Activated CD8-positive, alpha-beta memory T cell treated with anti-CD3 and anti-CD28 coated beads for 4 hours (primary cell): ENCODE results near the gene C6orf120.

ENCODE experiments used
- DNase-seq, 2 donors: peaks; one replicate each; pipeline ENCODE4 v3.0.0-alpha.2; 2020; ENCODE audit warnings: low read depth in 2 of 2

The C6orf120 gene

DNA sequence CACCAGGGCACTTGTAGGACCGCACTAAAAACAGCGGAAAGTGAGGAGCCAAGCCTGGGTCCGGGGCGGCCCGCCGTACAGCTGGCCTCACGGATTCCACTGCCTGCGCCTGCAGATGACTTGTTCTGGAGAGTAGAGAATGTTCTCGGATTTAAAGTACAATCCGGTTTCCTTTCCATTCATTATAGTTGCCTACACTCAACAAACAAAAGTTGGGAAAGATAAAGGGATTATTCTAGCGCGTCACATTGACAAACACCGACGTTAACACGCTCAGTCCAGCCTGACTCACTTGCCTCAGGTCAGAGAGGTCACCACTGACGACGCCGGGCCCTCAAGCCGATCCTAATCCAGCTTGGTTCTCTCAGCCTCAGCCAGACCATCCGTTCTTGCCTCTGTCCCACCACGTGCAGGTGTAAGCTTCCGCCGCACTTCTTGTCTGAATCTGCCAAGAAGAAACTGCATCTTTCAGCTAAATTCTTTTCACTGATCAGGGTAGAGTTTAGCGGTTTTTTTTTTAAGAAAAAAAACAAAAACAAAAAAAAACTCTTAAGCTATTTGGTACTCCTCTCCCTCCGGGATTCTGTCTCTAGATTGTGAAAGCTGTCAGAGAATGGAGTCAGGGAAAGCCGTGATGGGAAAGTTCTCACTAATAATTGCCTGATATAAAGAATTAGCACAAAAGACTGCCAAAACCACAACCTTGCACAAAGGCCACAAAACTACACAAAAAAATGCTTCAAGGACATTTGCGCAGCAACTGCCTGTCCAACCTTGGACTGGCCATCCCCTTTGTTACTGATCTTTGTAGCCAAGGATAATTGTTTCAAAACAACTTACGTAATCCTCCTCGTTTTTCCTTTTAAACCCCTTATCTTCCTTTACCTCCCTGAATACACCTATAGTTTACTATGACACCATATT is 23.5 kb downstream of the C6orf120 start:
- DNase-seq, result no peak

DNA sequence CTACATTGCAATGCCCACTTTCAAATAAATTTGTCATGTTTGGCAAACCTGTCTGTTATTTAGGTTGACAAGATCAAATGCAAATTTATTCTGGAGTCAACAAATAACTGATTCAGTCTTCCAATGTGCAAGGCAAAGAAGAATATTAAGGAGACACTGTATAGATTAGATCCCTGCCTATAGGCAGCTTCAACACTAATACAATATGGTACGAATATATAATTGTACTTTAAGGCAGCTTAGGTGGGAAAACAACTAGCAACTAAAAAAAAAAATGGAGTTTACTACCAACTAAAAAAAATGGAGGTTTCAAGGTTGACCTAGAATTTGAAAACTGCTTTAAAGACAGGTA is 24.1 kb downstream of the C6orf120 start:
- no peak for DNase-seq

DNA sequence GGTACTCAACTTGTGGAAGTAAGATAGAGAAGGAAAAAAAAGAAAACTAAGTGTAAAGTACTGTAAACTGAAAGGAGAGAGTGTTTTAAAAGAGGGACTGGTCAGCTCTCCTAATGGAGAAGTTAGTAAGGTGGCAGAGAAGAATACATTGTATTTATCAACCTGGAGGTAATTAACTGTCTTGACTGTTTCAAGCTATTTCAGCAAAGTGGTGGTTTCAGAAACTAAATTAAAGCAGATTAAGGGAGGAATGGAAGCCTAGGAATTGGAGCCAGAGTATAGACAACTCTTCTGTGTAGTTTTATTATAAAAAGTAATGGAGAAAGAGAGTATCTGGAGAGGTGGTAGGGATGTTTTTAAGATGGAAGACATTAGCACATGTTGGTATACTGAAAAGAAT is 25.0 kb downstream of the C6orf120 start:
- DNase-seq, result no peak

DNA sequence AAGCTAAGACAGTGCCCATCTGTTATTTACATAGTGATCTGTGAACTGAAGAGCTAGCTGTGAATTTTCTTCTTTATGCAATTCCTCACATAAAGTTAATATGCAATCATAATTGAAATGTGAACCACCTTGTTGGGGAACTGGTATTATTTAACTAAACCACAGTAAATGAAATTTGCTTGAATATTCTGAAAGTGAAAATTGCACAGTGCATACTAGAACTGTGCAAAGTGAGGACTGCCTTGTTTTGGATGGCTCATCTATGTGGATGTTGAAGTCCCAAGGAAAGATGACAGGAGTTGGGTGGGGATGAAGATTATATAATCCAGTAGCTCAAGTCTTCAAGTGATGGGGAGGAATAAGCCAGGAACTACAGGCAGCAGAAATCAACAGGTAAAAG is 28.0 kb downstream of the C6orf120 start:
- DNase-seq, result no peak

DNA sequence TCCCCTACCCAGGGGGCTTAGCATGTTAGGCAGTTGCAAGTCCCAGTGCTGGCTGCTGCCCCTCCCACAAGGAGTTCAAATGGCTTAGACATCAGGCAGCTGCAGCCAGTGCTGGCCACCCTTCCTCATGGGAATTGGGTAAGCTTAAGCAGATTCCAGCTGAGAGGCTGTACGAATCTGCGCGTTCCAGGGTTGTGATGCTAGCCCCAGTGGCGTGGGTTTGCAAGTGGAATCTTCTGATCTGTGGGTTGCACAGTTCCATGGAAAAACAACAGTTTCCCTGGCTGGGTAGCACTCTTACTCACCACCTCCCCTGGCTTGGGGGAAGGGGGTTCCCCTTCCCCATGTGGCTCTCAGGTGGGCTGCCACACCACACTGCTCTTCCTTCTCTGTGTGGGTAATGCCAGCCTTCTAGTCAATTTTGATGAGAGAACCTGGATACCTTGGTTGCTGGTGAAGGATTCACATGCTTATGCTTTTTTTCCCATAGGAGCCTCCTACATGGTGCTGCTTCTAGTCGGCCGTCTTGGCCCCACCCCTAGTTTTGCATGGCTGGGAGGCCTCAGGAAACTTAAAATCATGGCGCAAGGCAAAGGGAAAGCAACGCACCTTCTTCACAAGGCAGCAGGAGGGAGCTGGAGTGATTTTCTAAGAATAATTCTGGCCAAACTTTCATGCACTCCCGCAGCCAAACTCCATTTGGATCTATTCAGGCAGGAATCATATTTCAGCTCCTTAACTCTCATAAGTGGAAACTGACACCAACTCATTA is 36.5 kb downstream of the C6orf120 start:
- DNase-seq, result no peak

DNA sequence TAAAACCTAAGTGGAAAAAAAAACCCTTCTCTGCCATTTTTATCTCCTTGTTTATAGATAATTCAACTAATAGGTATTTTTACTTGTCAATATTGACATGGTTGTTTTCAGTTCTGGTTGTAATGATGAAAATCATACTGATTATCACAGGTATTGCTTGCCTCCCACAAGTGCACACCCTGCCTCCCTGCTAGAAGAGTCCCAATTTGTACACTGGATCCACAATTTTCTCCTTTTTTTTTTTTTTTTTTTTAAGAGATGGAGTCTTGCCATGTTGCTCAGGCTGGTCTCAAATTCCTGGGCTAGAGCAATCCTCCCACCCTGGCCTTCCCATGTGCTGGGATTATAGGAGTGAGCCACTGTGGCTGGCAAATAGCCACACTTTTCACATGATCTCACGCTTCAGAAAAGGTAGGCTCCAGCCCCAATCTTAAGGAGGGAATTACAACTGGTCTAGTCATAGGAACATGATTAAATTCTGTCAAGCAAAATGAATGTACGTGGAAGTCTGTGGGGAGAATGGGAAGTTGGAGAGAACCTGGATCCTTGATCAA is 37.1 kb downstream of the C6orf120 start:
- no peak for DNase-seq

DNA sequence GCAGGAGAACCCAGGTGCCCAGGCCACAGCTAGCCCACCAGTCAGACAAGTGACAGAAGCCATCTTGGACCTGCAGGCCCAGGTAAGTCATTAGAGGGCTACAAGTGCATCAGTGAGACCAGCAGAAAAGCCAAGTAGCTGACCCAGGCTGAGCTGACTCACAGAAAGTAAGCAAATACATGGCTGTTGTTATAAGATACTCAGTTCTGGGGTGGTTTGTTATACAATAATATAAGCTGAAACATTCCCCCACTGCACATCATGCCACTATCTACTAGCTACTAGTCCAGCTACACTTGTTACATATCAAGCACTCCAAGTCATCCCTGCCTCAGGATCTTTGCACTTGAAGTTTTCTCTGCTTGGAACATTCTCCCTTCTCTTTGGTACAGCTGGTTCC is 39.4 kb downstream of the C6orf120 start:
- DNase-seq, result no peak

DNA sequence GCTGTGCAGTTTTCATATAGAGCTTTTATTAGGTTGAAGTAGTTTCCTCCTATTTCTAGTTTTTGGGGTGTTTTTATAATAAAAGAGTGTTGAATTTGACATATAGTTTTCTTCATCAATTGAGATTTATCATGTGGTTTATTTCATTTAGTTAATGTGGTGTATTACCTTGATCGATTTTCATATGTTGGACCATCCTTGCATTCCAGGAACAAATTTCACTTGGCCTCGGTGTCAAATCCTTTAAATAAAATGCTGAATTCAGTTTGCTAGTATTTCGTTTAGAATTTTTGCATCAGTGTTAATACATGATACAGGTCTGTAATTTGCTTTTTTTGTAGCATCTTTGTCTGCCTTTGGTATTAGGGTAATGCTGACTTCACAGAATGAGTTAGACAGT is 43.5 kb downstream of the C6orf120 start:
- DNase-seq, result no peak

DNA sequence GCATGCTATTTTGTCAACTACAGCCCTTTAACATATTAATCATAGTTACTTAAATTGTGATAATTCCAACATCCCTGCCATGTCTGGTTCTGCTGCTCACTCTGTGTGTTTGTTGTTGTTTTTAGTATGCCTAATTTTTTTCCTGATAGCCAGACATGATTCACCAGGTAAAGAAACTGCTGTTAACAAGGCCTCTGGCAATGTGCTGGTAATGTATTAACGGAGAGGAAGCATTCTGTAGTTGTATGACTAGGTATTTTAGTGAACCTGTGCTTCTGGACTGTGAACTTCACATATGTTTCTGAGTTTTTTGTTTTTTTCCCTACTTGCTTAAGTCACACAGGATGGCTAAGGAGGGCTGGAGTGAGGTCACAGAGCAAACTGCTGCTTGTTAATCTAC is 44.6 kb downstream of the C6orf120 start:
- DNase-seq, result no peak

DNA sequence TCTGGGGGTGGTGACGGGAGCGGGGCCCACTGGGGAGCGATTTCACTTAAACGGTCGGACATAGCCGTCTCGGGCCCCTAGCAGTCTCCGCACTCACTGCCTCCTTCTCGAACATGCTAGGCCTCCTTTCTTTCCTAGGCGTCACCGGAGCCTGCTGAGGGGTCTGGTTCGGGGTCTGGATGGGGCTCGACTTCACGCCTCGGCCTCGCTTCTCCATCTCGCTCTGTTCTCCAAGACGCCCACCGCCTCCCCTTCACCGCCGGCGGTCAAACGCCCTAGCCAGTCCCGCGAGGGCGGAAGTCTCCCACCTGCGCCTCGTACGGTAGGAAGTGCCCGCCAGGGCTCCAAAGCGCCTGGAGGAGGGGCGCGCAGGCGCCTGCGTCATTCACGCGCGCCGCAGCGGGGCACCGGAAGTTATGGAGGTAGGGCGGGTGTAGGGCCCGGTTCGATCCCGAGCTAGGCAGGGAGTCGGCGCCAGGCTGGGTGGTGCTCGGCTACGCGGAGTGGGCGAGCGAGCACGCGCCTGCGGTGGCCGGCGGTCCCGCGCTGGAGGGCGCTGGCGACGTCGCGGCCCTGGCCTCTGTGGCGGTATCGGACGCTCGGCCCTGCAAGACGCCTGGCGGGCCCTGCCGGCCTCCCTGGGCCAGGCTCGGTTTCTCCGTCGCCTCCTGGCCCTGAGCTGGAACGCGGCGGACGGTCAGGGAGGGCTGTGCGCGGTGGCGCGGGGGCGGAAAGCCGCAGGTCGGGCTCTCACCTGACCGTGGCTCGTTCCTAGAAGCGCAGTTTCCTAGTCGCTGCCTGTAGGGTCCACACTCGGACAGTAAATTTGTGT is 49.5 kb downstream of the C6orf120 start, which contains the start of the genes DYNLT2 and ERMARD:
DYNLT2 (minus strand) TSS at position 331 of the 832 bp plus-strand sequence; CDS start at position 217, 114 bp downstream.
ERMARD (plus strand) TSS at position 381 of the 832 bp plus-strand sequence; CDS start at position 417, 36 bp downstream.
- DNase-seq, result peak; percentile 88 to 89

DNA sequence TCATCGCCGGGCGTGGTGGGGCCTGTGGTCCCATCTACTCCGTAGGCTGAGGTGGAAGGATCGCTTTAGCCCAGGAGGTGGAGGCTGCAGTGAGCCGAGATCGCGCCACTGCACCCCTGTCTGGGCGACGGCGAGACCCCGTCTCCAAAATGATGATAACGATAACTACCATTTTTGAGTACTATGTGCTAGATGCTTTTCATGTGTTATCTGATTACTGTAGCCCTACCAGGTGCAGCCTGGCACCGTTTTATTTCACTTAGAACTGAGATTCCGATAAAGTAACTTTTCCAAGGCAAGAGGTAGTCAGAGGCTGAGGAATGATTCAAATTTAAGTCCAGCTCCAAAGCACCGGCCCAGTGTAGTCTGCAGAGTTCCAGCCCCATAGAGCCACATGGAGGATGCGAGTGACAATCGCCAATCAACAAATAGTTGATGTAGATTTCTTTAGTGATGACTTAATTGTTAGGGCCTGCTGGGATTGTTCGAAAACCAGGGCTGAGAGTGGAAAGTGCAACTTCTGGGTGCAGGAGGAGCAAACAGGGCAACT is 50.2 kb downstream of the C6orf120 start:
- no peak for DNase-seq
